Cardiac muscle cell (in vitro differentiated cells and primary cell): Measurements from ENCODE around the gene NAA38. TPM values are rescaled to one million over a fixed set of nuclear protein-coding genes. Genes with fewer than 3 reads are reported as not detected.
"Not testable (repeated sequence)": the region's sequence is repeated elsewhere in the genome, so short reads cannot be mapped to it uniquely, and the experiment has no call there.

ENCODE experiments used
- DNase-seq, 2 donors: peaks; one replicate each; pipeline versions ENCODE4 v3.0.0 to v3.0.0-alpha.2; 2010 to 2017; ENCODE audit warnings: low read depth in 1 of 2, low spot score in 1 of 2
- H3K27ac ChIP-seq: fragments of 200-600 bp; sonication (generic); 2 replicates; pipeline ENCODE4 v1.5.1; 2016
- H3K27me3 ChIP-seq: fragments of 200-600 bp; sonication (generic); 2 replicates; pipeline ENCODE4 v1.6.0; 2016; ENCODE audit warnings: control low read depth
- H3K36me3 ChIP-seq: fragments of 200-600 bp; sonication (generic); 2 replicates; pipeline ENCODE4 v1.5.1; 2016; ENCODE audit warnings: control low read depth
- H3K4me1 ChIP-seq: fragments of 200-600 bp; sonication (generic); 2 replicates; pipeline ENCODE4 v1.8.1; 2017; ENCODE audit warnings: low read depth, mild to moderate bottlenecking, mixed run types
- H3K4me3 ChIP-seq: fragments of 200-600 bp; sonication (generic); 2 replicates; pipeline ENCODE4 v1.5.1; 2016; ENCODE audit warnings: mild to moderate bottlenecking
- H3K9me3 ChIP-seq: fragments of 200-600 bp; sonication (generic); 2 replicates; pipeline ENCODE4 v1.5.1; 2017; ENCODE audit warnings: low read depth, mild to moderate bottlenecking, control low read depth
- CTCF ChIP-seq: IDR thresholded peaks from 2 replicates; pipeline ENCODE4 v1.5.1; 2012; ENCODE audit warnings: low read depth, mild to moderate bottlenecking, low read length
- polyA plus RNA-seq: library from polyadenylated mRNA; unstranded; fragments of >200 nt; fragmentation: Nextera tagmentation; extraction: Ambion mirVana; gene quantifications from 2 replicates; pipeline ENCODE4 v1.2.1, GENCODE V29; 2016
- total RNA-seq: library from RNA; depleted of rRNA; stranded (reverse); fragments of >200 nt; gene quantifications from 2 replicates; pipeline ENCODE4 v1.2.3, GENCODE V29; 2016

The NAA38 gene
- total and polyA plus RNA-seq, 2 experiments from 2014 or later: 107 to 168 TPM

- no peak for DNase-seq
- Histone ChIP-seq H3K27ac (no peak overlapping the region), H3K4me1 (peaks cover 12% of the 10 kb centered on the region), H3K36me3 (peaks cover 20% of the 10 kb centered on the region), H3K27me3 (no peaks in the 10 kb centered on the region), H3K4me3 (no peak overlapping the region), H3K9me3 (no peaks in the 10 kb centered on the region)
- TF ChIP-seq CTCF: no peak
Measured at GRCh38 chr17:7875804-7876370, 18.5 kb upstream of the NAA38 start.

- H3K4me3 ChIP-seq: no peak overlapping the region
Measured at GRCh38 chr17:7873051-7873450, 15.7 kb upstream of the NAA38 start.

GRCh38 chr17:7867881-7868329 is 10.5 kb upstream of the NAA38 start:
- TF ChIP-seq CTCF: no peak
- peaks cover 7% of the 10 kb centered on the region for H3K36me3 ChIP-seq
- H3K27ac ChIP-seq: no peak overlapping the region
- no peak overlapping the region for H3K4me3 ChIP-seq
- no peaks in the 10 kb centered on the region for H3K9me3 ChIP-seq
- peaks cover 4% of the 10 kb centered on the region for H3K4me1 ChIP-seq
- DNase-seq: no peak
- no peaks in the 10 kb centered on the region for H3K27me3 ChIP-seq

More at GRCh38 chr17:7873051-7873450, 15.7 kb upstream of the NAA38 start:
- Histone ChIP-seq H3K4me1 (peaks cover 12% of the 10 kb centered on the region), H3K27me3 (no peaks in the 10 kb centered on the region), H3K36me3 (peaks cover 7% of the 10 kb centered on the region), H3K9me3 (no peaks in the 10 kb centered on the region), H3K27ac (peak overlapping the region; percentile 82)
- no peak for TF ChIP-seq CTCF
- DNase-seq: peak in 1 of 2 donors; percentile 50

GRCh38 chr17:7864995-7865650 is 7.8 kb upstream of the NAA38 start:
- no peak for TF ChIP-seq CTCF
- DNase-seq: no peak
- H3K4me1 ChIP-seq: no peaks in the 10 kb centered on the region
- no peaks in the 10 kb centered on the region for H3K9me3 ChIP-seq
- no peaks in the 10 kb centered on the region for H3K27me3 ChIP-seq
- peaks cover 4% of the 10 kb centered on the region for H3K36me3 ChIP-seq
- no peak overlapping the region for H3K4me3 ChIP-seq
- no peak overlapping the region for H3K27ac ChIP-seq

GRCh38 chr17:7864384-7864783 is 7.0 kb upstream of the NAA38 start:
- not testable (repeated sequence) for H3K4me1 ChIP-seq, H3K27ac ChIP-seq, H3K9me3 ChIP-seq, DNase-seq, H3K27me3 ChIP-seq, H3K4me3 ChIP-seq, H3K36me3 ChIP-seq

GRCh38 chr17:7862692-7863437 is 5.5 kb upstream of the NAA38 start:
- H3K4me3 ChIP-seq: no peak overlapping the region
- H3K4me1 ChIP-seq: no peaks in the 10 kb centered on the region
- peak; percentile 64 to 65 for DNase-seq
- no peaks in the 10 kb centered on the region for H3K27me3 ChIP-seq
- H3K27ac ChIP-seq: peak overlapping the region; percentile 22
- TF ChIP-seq CTCF: peak; percentile 64
- no peaks in the 10 kb centered on the region for H3K9me3 ChIP-seq
- H3K36me3 ChIP-seq: peaks cover 4% of the 10 kb centered on the region
